ENCODE data around the gene PTCH2. TPM values are rescaled to one million over a fixed set of nuclear protein-coding genes. Genes with fewer than 3 reads are reported as not detected.

The PTCH2 gene, protein sequence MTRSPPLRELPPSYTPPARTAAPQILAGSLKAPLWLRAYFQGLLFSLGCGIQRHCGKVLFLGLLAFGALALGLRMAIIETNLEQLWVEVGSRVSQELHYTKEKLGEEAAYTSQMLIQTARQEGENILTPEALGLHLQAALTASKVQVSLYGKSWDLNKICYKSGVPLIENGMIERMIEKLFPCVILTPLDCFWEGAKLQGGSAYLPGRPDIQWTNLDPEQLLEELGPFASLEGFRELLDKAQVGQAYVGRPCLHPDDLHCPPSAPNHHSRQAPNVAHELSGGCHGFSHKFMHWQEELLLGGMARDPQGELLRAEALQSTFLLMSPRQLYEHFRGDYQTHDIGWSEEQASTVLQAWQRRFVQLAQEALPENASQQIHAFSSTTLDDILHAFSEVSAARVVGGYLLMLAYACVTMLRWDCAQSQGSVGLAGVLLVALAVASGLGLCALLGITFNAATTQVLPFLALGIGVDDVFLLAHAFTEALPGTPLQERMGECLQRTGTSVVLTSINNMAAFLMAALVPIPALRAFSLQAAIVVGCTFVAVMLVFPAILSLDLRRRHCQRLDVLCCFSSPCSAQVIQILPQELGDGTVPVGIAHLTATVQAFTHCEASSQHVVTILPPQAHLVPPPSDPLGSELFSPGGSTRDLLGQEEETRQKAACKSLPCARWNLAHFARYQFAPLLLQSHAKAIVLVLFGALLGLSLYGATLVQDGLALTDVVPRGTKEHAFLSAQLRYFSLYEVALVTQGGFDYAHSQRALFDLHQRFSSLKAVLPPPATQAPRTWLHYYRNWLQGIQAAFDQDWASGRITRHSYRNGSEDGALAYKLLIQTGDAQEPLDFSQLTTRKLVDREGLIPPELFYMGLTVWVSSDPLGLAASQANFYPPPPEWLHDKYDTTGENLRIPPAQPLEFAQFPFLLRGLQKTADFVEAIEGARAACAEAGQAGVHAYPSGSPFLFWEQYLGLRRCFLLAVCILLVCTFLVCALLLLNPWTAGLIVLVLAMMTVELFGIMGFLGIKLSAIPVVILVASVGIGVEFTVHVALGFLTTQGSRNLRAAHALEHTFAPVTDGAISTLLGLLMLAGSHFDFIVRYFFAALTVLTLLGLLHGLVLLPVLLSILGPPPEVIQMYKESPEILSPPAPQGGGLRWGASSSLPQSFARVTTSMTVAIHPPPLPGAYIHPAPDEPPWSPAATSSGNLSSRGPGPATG
- total RNA-seq, result 1 to 10 TPM in 2 of 4 donors, under 1 TPM in 2; 0.66 to 2.6 (median 1.1) TPM

DNA sequence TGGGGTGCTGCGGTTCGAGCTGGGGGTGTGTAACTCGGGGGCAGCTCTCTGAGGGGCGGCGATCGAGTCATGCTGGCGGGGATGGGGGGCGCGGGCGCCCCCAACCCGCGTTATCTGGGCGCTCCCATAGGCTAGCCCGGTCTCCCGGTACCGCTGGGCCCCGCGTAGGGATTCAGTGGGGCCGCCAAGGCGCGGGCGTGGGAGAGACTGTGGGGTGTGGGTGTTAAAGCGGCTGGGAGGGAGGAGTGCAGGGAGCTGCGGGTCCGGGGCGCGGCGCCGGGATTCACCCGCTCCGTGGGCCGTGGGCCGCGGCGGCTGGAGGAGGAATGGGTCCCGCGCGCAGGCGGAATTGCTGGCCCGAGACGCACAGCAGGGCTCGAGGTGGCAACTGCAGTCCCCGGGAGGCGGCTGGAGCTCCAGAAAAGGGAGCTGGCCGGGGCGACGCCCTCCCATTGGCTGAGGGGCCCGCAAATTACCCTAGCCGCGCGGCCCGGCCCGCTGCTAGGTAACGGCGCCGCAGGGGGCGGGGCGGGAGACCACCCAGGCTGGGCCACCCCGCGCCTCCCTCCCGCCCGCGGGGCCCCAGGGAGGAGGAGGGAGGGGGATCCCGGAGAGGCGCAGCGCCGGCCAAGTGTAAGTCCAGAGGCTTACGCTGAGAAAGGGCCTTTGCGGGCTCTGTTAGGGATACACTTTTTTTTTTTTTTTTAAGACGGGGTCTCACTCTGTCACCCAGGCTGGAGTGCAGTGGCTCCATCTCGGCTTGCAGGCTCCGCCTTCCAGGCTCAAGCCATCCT, at the start of gene PTCH2:
Gene PTCH2 (minus strand): TSS at position 392 of the 794 bp plus-strand sequence. CDS start 321 bp downstream, at position 71.
- WGBS, result 3% methylated on average over 31 of the region's 72 CpGs
- H3K4me3 ChIP-seq, result peak within 1 kb of the TSS; percentile 58 to 76 (median 62)
- H3K27me3 ChIP-seq, result no peaks in the 10 kb centered on the region
- no peaks in the 10 kb centered on the region for H3K9me3 ChIP-seq
- no peak for DNase-seq (ENCODE audit: extremely low spot score)
- intact Hi-C loops (cut with DNase I), result no loop called here
- peaks cover 9 to 23% (median 16%) of the 10 kb centered on the region in 4 donors for H3K4me1 ChIP-seq
- no peaks in the 10 kb centered on the region for H3K36me3 ChIP-seq
- peak within 1 kb of the TSS; percentile 65 to 79 (median 76) for H3K27ac ChIP-seq (replicated peaks in 1 of 4)
- TF ChIP-seq POLR2AphosphoS5 (IDR thresholded peaks at IDR 0.05) (peak; percentile 65 to 67), POLR2A (IDR thresholded peaks at IDR 0.05; ENCODE audit: low read depth) (no peak), EP300 (IDR thresholded peaks at IDR 0.05) (no peak)
- TF ChIP-seq, protein P1, sequence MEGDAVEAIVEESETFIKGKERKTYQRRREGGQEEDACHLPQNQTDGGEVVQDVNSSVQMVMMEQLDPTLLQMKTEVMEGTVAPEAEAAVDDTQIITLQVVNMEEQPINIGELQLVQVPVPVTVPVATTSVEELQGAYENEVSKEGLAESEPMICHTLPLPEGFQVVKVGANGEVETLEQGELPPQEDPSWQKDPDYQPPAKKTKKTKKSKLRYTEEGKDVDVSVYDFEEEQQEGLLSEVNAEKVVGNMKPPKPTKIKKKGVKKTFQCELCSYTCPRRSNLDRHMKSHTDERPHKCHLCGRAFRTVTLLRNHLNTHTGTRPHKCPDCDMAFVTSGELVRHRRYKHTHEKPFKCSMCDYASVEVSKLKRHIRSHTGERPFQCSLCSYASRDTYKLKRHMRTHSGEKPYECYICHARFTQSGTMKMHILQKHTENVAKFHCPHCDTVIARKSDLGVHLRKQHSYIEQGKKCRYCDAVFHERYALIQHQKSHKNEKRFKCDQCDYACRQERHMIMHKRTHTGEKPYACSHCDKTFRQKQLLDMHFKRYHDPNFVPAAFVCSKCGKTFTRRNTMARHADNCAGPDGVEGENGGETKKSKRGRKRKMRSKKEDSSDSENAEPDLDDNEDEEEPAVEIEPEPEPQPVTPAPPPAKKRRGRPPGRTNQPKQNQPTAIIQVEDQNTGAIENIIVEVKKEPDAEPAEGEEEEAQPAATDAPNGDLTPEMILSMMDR (IDR thresholded peaks at IDR 0.05), result peak in 1 of 3 experiments; percentile 3

DNA sequence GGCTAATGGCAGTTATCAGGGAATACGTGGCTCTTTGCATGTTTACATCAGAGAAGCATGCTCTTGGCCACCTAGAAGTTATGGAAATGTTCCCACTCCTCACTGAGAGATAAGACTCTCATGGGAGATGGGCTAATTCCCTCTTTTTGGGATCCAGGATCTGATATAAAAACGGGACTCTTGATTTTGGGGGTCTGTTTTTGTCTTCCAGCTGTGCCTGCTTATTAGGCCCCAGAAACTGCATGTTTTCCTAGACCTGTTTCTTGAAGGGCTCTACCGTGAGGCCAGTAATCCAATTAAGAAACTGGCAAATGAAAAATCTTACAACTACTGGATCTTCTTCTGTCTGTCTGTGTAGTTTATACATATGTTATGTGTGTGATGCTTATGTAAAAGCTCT, 47.0 kb upstream of the PTCH2 start:
- WGBS, result 88% methylated on average over 3 of the region's 3 CpGs
- no peak for DNase-seq (ENCODE audit: extremely low spot score)
- Histone ChIP-seq H3K9me3 (no peaks in the 10 kb centered on the region), H3K27ac (replicated peaks in 1 of 4) (no peak overlapping the region), H3K4me1 (peaks cover 0 to 4% (median 2%) of the 10 kb centered on the region in 4 donors), H3K36me3 (peaks cover 0 to 31% (median 2%) of the 10 kb centered on the region in 4 donors), H3K27me3 (no peaks in the 10 kb centered on the region), H3K4me3 (no peak overlapping the region)
- TF ChIP-seq EP300 (IDR thresholded peaks at IDR 0.05), result no peak
- TF ChIP-seq, protein P1 (IDR thresholded peaks at IDR 0.05), result no peak
- no peak for TF ChIP-seq POLR2A (IDR thresholded peaks at IDR 0.05; ENCODE audit: low read depth)
- no peak for TF ChIP-seq POLR2AphosphoS5 (IDR thresholded peaks at IDR 0.05)
- intact Hi-C loops (cut with DNase I), result no loop called here

DNA sequence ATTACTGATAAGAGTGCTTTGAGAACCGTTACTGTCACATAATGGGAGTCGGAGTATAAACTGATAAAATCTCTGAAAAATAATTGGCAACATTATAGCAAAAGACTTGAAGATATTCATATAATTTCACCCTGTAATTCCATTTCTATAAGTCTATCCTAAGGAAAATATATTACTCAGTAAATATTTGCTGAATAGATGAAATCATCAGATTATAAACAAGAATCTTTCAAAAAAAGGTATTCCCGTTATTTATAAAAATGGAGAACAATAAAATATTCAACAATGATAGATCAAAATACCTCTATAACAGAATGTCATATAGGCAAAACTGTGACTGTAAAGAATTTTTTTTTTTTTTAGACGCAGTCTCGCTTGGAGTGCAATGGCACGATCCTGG, 42.4 kb upstream of the PTCH2 start:
- Histone ChIP-seq H3K27ac (replicated peaks in 1 of 4) (no peak overlapping the region), H3K9me3 (no peaks in the 10 kb centered on the region), H3K4me3 (no peak overlapping the region), H3K4me1 (peaks cover 0 to 15% (median 12%) of the 10 kb centered on the region in 4 donors), H3K27me3 (no peaks in the 10 kb centered on the region), H3K36me3 (peaks cover 0 to 35% (median 11%) of the 10 kb centered on the region in 4 donors)
- intact Hi-C loops (cut with DNase I), result no loop called here
- WGBS, result 89% methylated on average over 6 of the region's 6 CpGs
- no peak for TF ChIP-seq POLR2A (IDR thresholded peaks at IDR 0.05; ENCODE audit: low read depth)
- no peak for TF ChIP-seq EP300 (IDR thresholded peaks at IDR 0.05)
- no peak for TF ChIP-seq POLR2AphosphoS5 (IDR thresholded peaks at IDR 0.05)
- TF ChIP-seq, protein P1 (IDR thresholded peaks at IDR 0.05), result no peak
- DNase-seq (ENCODE audit: extremely low spot score), result no peak

DNA sequence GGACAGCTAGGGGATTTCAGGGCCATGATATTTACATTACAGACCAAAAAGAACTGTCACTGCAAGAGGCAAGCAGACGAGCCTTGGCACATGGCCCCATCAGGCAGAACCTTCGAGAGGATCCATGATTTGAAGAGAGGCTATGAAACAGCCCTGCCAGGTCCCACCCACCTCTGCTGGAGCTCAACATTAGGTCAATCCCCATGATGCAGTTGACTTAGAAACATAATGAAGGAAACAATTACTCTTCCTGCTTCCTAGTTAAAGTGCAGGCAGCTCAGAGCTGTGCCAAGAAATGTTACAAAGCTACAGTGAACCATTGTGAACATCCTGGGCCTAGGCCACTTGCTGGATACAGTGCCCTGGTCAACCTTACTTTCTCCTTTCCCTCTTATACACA, 41.7 kb upstream of the PTCH2 start:
- 24% methylated on average over 2 of the region's 2 CpGs for WGBS
- Histone ChIP-seq H3K36me3 (peaks cover 0 to 40% (median 16%) of the 10 kb centered on the region in 4 donors), H3K27me3 (no peaks in the 10 kb centered on the region), H3K4me1 (peaks cover 0 to 15% (median 12%) of the 10 kb centered on the region in 4 donors), H3K27ac (replicated peaks in 1 of 4) (peak overlapping the region in 2 of 4 donors; percentile 32 to 48), H3K9me3 (no peaks in the 10 kb centered on the region), H3K4me3 (no peak overlapping the region)
- intact Hi-C loops (cut with DNase I), result no loop called here
- TF ChIP-seq, protein P1 (IDR thresholded peaks at IDR 0.05), result no peak
- TF ChIP-seq EP300 (IDR thresholded peaks at IDR 0.05) (no peak), POLR2AphosphoS5 (IDR thresholded peaks at IDR 0.05) (peak in 1 of 2 donors; percentile 46), POLR2A (IDR thresholded peaks at IDR 0.05; ENCODE audit: low read depth) (no peak)
- peak; percentile 89 for DNase-seq (ENCODE audit: extremely low spot score)

Data from esophagus muscularis mucosa (tissue), 4 donors.